Uterus (tissue), 2 donors: ENCODE results near the gene ZNF714.

Source experiments
- CTCF ChIP-seq, 4 experiments: fragments of 200-600 bp in 2 of 4; fragments of 450-650 bp in 2 of 4; sonication (generic) in 2 of 4; IDR thresholded peaks; one replicate each; pipeline ENCODE4 v1.5.1; 2016 to 2019; ENCODE audit warnings: antibody characterized with exemption in 4 of 4, mild to moderate bottlenecking in 2 of 4, moderate library complexity in 1 of 4
- POLR2A ChIP-seq, 2 donors: fragments of 450-650 bp; IDR thresholded peaks; one replicate each; pipeline ENCODE4 v1.6.1; 2016; ENCODE audit warnings: antibody characterized with exemption in 2 of 2, mild to moderate bottlenecking in 1 of 2, moderate library complexity in 1 of 2

- TF ChIP-seq CTCF (IDR thresholded peaks at IDR 0.05) (no peak), POLR2A (IDR thresholded peaks at IDR 0.05) (peak in 1 of 2 donors; percentile 60)
Measured at GRCh38 chr19:21141787-21142464, 59.9 kb downstream of the ZNF714 start, which contains the start of gene ZNF431.
